GM13977 (cell line): ENCODE data around the gene ASB7.

Experiments
- DNase-seq: peaks from one replicate; pipeline ENCODE4 v3.0.0; 2012; ENCODE audit warnings: low spot score
- CTCF ChIP-seq: IDR thresholded peaks from 2 replicates; pipeline ENCODE4 v1.5.1; 2012; ENCODE audit warnings: mild to moderate bottlenecking, control low read depth; ENCODE audit not compliant: insufficient read depth; ENCODE audit errors: extremely low read depth, missing control alignments
- in situ Hi-C: fragments of 300-500 bp; cut with MboI; formaldehyde crosslinking; loops from one replicate; pipeline ENCODE4 v1.12.0; 2022; ENCODE audit warnings: low sequenced_read_pairs, low pct_unique_long_range_greater_than_20kb, mixed read lengths, inconsistent platforms; ENCODE audit not compliant: unreplicated experiment

The ASB7 gene

GRCh38 chr15:100663915-100664281, 61.5 kb downstream of the ASB7 start:
- no peak for DNase-seq
- no peak for TF ChIP-seq CTCF
- in situ Hi-C loops, result no loop called here

DNA sequence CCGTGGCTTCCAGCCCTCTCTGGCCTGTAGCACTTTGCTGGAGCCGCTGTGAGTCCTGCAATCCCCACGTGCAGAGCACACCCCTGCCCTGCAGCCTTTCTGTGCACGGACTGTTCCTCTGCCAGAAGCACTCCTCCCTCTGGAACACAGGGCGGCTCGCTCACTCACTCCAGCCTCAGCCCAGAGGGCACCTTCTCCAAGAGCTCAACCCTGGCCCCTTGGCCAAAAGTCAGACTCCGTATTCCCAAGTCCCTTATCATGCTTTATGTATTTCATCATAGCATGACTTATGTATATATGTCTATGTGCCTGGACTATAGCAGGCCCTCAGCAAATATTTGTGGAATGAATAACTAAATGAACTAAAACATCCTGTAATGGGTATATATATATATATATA, 63.2 kb downstream of the ASB7 start:
- no peak for DNase-seq
- in situ Hi-C loops, result no loop called here
- no peak for TF ChIP-seq CTCF

GRCh38 chr15:100667405-100668347, 65.3 kb downstream of the ASB7 start:
- TF ChIP-seq CTCF, result no peak
- DNase-seq, result no peak
- in situ Hi-C loops, result no loop called here

- TF ChIP-seq CTCF, result no peak
- in situ Hi-C loops, result no loop called here
- no peak for DNase-seq
Observed at GRCh38 chr15:100668348-100668745, 66.0 kb downstream of the ASB7 start.

- no peak for DNase-seq
- in situ Hi-C loops, result no loop called here
- no peak for TF ChIP-seq CTCF
Observed at GRCh38 chr15:100669260-100669659, 66.9 kb downstream of the ASB7 start.

- no peak for TF ChIP-seq CTCF
- no peak for DNase-seq
- in situ Hi-C loops, result no loop called here
Observed at GRCh38 chr15:100670505-100671021, 68.2 kb downstream of the ASB7 start.
